Glutamatergic neuron (in vitro differentiated cells): ENCODE measurements around the gene ZNF132. TPM values are rescaled to one million over a fixed set of nuclear protein-coding genes. Genes with fewer than 3 reads are reported as not detected.
"Not testable (repeated sequence)": the region's sequence is repeated elsewhere in the genome, so short reads cannot be mapped to it uniquely, and the experiment has no call there.

Experiments used
- DNase-seq: peaks from one replicate; pipeline ENCODE4 v3.0.0; 2022
- H3K27ac Mint-ChIP-seq: one replicate; pipeline ENCODE4 v1.8.0; 2020; ENCODE audit warnings: mild to moderate bottlenecking, mixed read lengths, inconsistent platforms; ENCODE audit not compliant: unreplicated experiment
- H3K27me3 Mint-ChIP-seq: one replicate; pipeline ENCODE4 v1.8.0; 2020; ENCODE audit warnings: mild to moderate bottlenecking, moderate library complexity, mixed read lengths, inconsistent platforms; ENCODE audit not compliant: unreplicated experiment
- H3K36me3 Mint-ChIP-seq: one replicate; pipeline ENCODE4 v1.8.0; 2020; ENCODE audit warnings: mild to moderate bottlenecking, mixed read lengths, inconsistent platforms; ENCODE audit not compliant: unreplicated experiment
- H3K4me1 Mint-ChIP-seq: one replicate; pipeline ENCODE4 v1.8.0; 2020; ENCODE audit warnings: mild to moderate bottlenecking, low read depth, mixed read lengths, inconsistent platforms; ENCODE audit not compliant: unreplicated experiment
- H3K4me3 Mint-ChIP-seq: one replicate; pipeline ENCODE4 v1.8.0; 2020; ENCODE audit warnings: mild to moderate bottlenecking, mixed read lengths, inconsistent platforms; ENCODE audit not compliant: unreplicated experiment
- H3K9me3 Mint-ChIP-seq: one replicate; pipeline ENCODE4 v1.8.0; 2020; ENCODE audit warnings: mild to moderate bottlenecking, moderate library complexity, mixed read lengths, inconsistent platforms; ENCODE audit not compliant: unreplicated experiment
- CTCF ChIP-seq: fragments of 200-600 bp; sonication (generic); IDR thresholded peaks from one replicate; pipeline ENCODE4 v1.5.0; 2021; ENCODE audit not compliant: partially characterized antibody, unreplicated experiment
- total RNA-seq: library from RNA; stranded (reverse); fragmentation: NEBNext Ultra II Directional; extraction: Animal tissue kit (Norgen Biotek cat#: 25700); gene quantifications from one replicate; pipeline ENCODE4 v1.2.1, GENCODE V29; 2021; ENCODE audit not compliant: unreplicated experiment

The ZNF132 gene
- total RNA-seq, 1 donor from 2014 or later, result 4.9 TPM

GRCh38 chr19:58453743-58454142 lies 13.8 kb upstream of the ZNF132 start:
- no peak for DNase-seq
- Mint-ChIP-seq H3K27me3 (peaks cover 16% of the 10 kb centered on the region), H3K9me3 (peaks cover 21% of the 10 kb centered on the region), H3K4me1 (peaks cover 9% of the 10 kb centered on the region), H3K4me3 (no peak overlapping the region), H3K36me3 (peaks cover 12% of the 10 kb centered on the region), H3K27ac (no peak overlapping the region)
- no peak for TF ChIP-seq CTCF

- no peak for TF ChIP-seq CTCF
- H3K27ac Mint-ChIP-seq, result peak within 1 kb of the TSS; percentile 56
- peaks cover 19% of the 10 kb centered on the region for H3K36me3 Mint-ChIP-seq
- H3K4me1 Mint-ChIP-seq, result peaks cover 9% of the 10 kb centered on the region
- peaks cover 14% of the 10 kb centered on the region for H3K27me3 Mint-ChIP-seq
- peak within 1 kb of the TSS; percentile 89 for H3K4me3 Mint-ChIP-seq
- peak; percentile 96 for DNase-seq
- H3K9me3 Mint-ChIP-seq, result peaks cover 24% of the 10 kb centered on the region
Measured at GRCh38 chr19:58451358-58452101, 11.6 kb upstream of the ZNF132 start, which contains the start of gene ZNF324B. Gene ZNF324B, plus strand, starts transcription at chr19:58451622. Its CDS starts 2,080 bp downstream, at chr19:58453702.

GRCh38 chr19:58450856-58451357 lies 11.0 kb upstream of the ZNF132 start:
- peaks cover 13% of the 10 kb centered on the region for H3K27me3 Mint-ChIP-seq
- peaks cover 9% of the 10 kb centered on the region for H3K4me1 Mint-ChIP-seq
- peaks cover 24% of the 10 kb centered on the region for H3K9me3 Mint-ChIP-seq
- peak overlapping the region; percentile 56 for H3K27ac Mint-ChIP-seq
- peak overlapping the region; percentile 89 for H3K4me3 Mint-ChIP-seq
- no peak for TF ChIP-seq CTCF
- DNase-seq, result no peak
- H3K36me3 Mint-ChIP-seq, result peaks cover 19% of the 10 kb centered on the region

GRCh38 chr19:58449980-58450379 lies 10.0 kb upstream of the ZNF132 start:
- DNase-seq, H3K4me1 Mint-ChIP-seq, H3K27ac Mint-ChIP-seq, H3K4me3 Mint-ChIP-seq: not testable (repeated sequence)
- H3K27me3 Mint-ChIP-seq, result peaks cover 13% of the 10 kb centered on the region
- peaks cover 19% of the 10 kb centered on the region for H3K36me3 Mint-ChIP-seq
- peaks cover 24% of the 10 kb centered on the region for H3K9me3 Mint-ChIP-seq

- Mint-ChIP-seq H3K9me3 (peaks cover 24% of the 10 kb centered on the region), H3K36me3 (peaks cover 14% of the 10 kb centered on the region), H3K27me3 (peaks cover 11% of the 10 kb centered on the region)
- H3K27ac Mint-ChIP-seq, H3K4me1 Mint-ChIP-seq, H3K4me3 Mint-ChIP-seq, DNase-seq: not testable (repeated sequence)
Measured at GRCh38 chr19:58448860-58449259, 8.9 kb upstream of the ZNF132 start.

- not testable (repeated sequence) for H3K4me1 Mint-ChIP-seq, H3K27ac Mint-ChIP-seq, H3K4me3 Mint-ChIP-seq, DNase-seq
- peaks cover 29% of the 10 kb centered on the region for H3K36me3 Mint-ChIP-seq
- peaks cover 12% of the 10 kb centered on the region for H3K27me3 Mint-ChIP-seq
- H3K9me3 Mint-ChIP-seq, result peaks cover 24% of the 10 kb centered on the region
Measured at GRCh38 chr19:58442986-58443385, 3.0 kb upstream of the ZNF132 start.
